Heart left ventricle (tissue), 16 donors: ENCODE results near the gene LPP. TPM values are rescaled to one million over a fixed set of nuclear protein-coding genes. Genes with fewer than 3 reads are reported as not detected.

Experiments used
- ATAC-seq, 4 donors: fragments of 200-7000 bp; cut with Tn5 transposase; one replicate each; pipeline ENCODE4 v1.9.1; 2020 to 2022; ENCODE audit warnings: moderate library complexity in 4 of 4, mild to moderate bottlenecking in 3 of 4, moderate number of reproducible peaks in 1 of 4
- DNase-seq, 5 donors: peaks; one replicate each; pipeline ENCODE4 v3.0.0-alpha.2; 2020
- H3K27ac ChIP-seq, 12 donors: fragments of 200-600 bp; sonication (generic) in 4 of 12; one replicate each; pipeline versions ENCODE4 v1.5.0 to v1.8.0; 2016 to 2022; ENCODE audit warnings: mild to moderate bottlenecking in 2 of 12
- H3K27me3 ChIP-seq, 9 donors: fragments of 200-600 bp; sonication (generic) in 2 of 9; one replicate each; pipeline versions ENCODE4 v1.5.1 to v1.8.0; 2016 to 2022; ENCODE audit warnings: mild to moderate bottlenecking in 3 of 9
- H3K36me3 ChIP-seq, 9 donors: fragments of 200-600 bp; sonication (generic) in 2 of 9; one replicate each; pipeline versions ENCODE4 v1.5.0 to v1.8.0; 2018 to 2022; ENCODE audit warnings: mild to moderate bottlenecking in 2 of 9
- H3K4me1 ChIP-seq, 12 donors: fragments of 200-600 bp; sonication (generic) in 4 of 12; one replicate each; pipeline versions ENCODE4 v1.5.0 to v1.8.0; 2016 to 2022; ENCODE audit warnings: mild to moderate bottlenecking in 3 of 12
- H3K4me3 ChIP-seq, 12 donors: fragments of 200-600 bp; sonication (generic) in 4 of 12; one replicate each; pipeline versions ENCODE4 v1.5.0 to v1.8.0; 2017 to 2022; ENCODE audit warnings: mild to moderate bottlenecking in 9 of 12, moderate library complexity in 4 of 12
- H3K9me3 ChIP-seq, 12 donors: fragments of 200-600 bp; sonication (generic) in 4 of 12; one replicate each; pipeline versions ENCODE4 v1.5.0 to v1.8.0; 2016 to 2022; ENCODE audit warnings: mild to moderate bottlenecking in 1 of 12
- POLR2A ChIP-seq, 2 donors: fragments of 450-650 bp; IDR thresholded peaks; one replicate each; pipeline ENCODE4 v1.6.1; 2017; ENCODE audit warnings: antibody characterized with exemption in 2 of 2, mild to moderate bottlenecking in 2 of 2, moderate library complexity in 2 of 2
- WGBS, 4 donors: extraction: QIAGEN DNeasy Blood & Tissue Kit in 2 of 4; methylation state at CpG; one replicate each; pipeline versions ENCODE4 v1.1.5 to v1.1.7; 2013 to 2018; 5-methylcytosine and 5-hydroxymethylcytosine counted together
- intact Hi-C, 10 donors: fragments of 100-400 bp; cut with DNase I; formaldehyde crosslinking; loops; one replicate each; pipeline versions ENCODE4 v1.11.1 to v1.14.2; 2022
- polyA plus RNA-seq, 2 donors: library from polyadenylated mRNA; stranded (reverse); fragments of 200-250 nt; gene quantifications; one replicate each; pipeline ENCODE4 v1.2.3, GENCODE V29; 2013
- total RNA-seq, 9 donors: library from RNA; depleted of rRNA in 2 of 9; stranded (reverse); fragments of >200 nt in 2 of 9; fragmentation: NEBNext Ultra II Directional in 3 of 9; extraction: Animal tissue kit (Norgen Biotek cat#: 25700) in 3 of 9; gene quantifications; one replicate each; pipeline versions ENCODE4 v1.1.0 to v1.2.4, GENCODE V29; 2016 to 2023
- TF ChIP-seq, protein P1 (sequence below), 12 donors: fragments of 200-600 bp; sonication (generic) in 4 of 12; IDR thresholded peaks; one replicate each; pipeline versions ENCODE4 v1.5.0 to v1.8.0; 2018 to 2022; ENCODE audit warnings: antibody characterized with exemption in 12 of 12, mild to moderate bottlenecking in 5 of 12
- donor health status: ischemic (EF 13 %, LVEDD 7.1; RV severe dilation, severe dysfunction).
- donor health status: healthy with polysubstance abuse.
- donor health status: DM: no; HTN: yes; CAD: no.
- donor health status: DM: no; HTN: no; CAD: no.
- donor health status: ischemic (EF 25% LVEDD 6.9; RV normal size, moderate dysfunction).
- donor health status: ischemic (EF 25% LVEDD 5.7; RV mildly dilated, moderate dysfunction).
- donor health status: healthy.
- donor health status: DM: yes; HTN: yes; CAD: no.
- donor health status: ischemic (EF 35%, LVEDD 5.7; RV mildly dilated, moderate dysfunction).
- donor health status: nonischemic (EF 11% LVEDD 7.7; RV severe dilation, severe dysfunction).
- donor health status: DM: yes; HTN: yes; CAD: no.
- donor health status: PGD.
- donor health status: ischemic (EF 29% LVEDD 5.4; RV normal size, mild dysfunction).
- donor health status: nonischemic (EF 23%, LVEDD 6.1; RV moderate dilation, normal function).

The LPP gene
- total and polyA plus RNA-seq, 11 donors: 9.2 to 178 (median 100) TPM

DNA sequence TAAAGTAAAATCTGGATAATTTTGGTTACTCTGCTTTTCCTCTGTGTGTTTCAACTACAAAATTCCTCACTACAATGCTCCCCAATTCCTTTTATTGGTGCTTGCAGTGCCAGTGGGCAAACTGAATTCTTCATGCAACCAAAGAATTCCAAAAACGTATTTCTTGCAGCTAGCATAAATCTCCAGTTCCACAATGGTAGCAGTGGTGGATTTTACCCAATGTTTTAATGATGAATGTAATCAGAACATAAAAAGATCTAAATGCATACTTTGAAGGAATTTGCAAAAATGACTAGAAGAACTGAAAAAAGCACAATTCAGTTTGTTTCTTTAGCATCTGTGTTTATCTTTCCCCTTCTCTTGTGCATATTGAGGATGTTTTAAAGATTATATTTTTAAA lies 658.2 kb downstream of the LPP start:
- intact Hi-C loops: no loop called here
- Histone ChIP-seq H3K27me3 (no peaks in the 10 kb centered on the region), H3K9me3 (peaks cover 0 to 19% (median 8%) of the 10 kb centered on the region in 12 donors), H3K27ac (no peak overlapping the region), H3K36me3 (no peaks in the 10 kb centered on the region), H3K4me1 (peaks cover 0 to 6% (median 0%) of the 10 kb centered on the region in 12 donors), H3K4me3 (no peak overlapping the region)
- ATAC-seq: no peak
- TF ChIP-seq, protein P1, sequence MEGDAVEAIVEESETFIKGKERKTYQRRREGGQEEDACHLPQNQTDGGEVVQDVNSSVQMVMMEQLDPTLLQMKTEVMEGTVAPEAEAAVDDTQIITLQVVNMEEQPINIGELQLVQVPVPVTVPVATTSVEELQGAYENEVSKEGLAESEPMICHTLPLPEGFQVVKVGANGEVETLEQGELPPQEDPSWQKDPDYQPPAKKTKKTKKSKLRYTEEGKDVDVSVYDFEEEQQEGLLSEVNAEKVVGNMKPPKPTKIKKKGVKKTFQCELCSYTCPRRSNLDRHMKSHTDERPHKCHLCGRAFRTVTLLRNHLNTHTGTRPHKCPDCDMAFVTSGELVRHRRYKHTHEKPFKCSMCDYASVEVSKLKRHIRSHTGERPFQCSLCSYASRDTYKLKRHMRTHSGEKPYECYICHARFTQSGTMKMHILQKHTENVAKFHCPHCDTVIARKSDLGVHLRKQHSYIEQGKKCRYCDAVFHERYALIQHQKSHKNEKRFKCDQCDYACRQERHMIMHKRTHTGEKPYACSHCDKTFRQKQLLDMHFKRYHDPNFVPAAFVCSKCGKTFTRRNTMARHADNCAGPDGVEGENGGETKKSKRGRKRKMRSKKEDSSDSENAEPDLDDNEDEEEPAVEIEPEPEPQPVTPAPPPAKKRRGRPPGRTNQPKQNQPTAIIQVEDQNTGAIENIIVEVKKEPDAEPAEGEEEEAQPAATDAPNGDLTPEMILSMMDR (IDR thresholded peaks at IDR 0.05): no peak
- TF ChIP-seq POLR2A (IDR thresholded peaks at IDR 0.05): no peak
- DNase-seq: no peak
- 91 to 96% (median 92%) methylated on average over 1 of the region's 1 CpG for WGBS, 4 donors

GRCh38 chr3:188814581-188814980 lies 660.6 kb downstream of the LPP start:
- no peak overlapping the region for H3K27ac ChIP-seq
- H3K36me3 ChIP-seq: no peaks in the 10 kb centered on the region
- TF ChIP-seq, protein P1 (IDR thresholded peaks at IDR 0.05): no peak
- no peak for TF ChIP-seq POLR2A (IDR thresholded peaks at IDR 0.05)
- intact Hi-C loops: no loop called here
- no peak overlapping the region for H3K4me3 ChIP-seq
- H3K4me1 ChIP-seq: peaks cover 0 to 23% (median 5%) of the 10 kb centered on the region in 12 donors
- WGBS, 4 donors: 93 to 100% (median 95%) methylated on average over 2 of the region's 2 CpGs
- no peak for ATAC-seq
- no peaks in the 10 kb centered on the region for H3K9me3 ChIP-seq
- no peaks in the 10 kb centered on the region for H3K27me3 ChIP-seq
- DNase-seq: no peak

DNA sequence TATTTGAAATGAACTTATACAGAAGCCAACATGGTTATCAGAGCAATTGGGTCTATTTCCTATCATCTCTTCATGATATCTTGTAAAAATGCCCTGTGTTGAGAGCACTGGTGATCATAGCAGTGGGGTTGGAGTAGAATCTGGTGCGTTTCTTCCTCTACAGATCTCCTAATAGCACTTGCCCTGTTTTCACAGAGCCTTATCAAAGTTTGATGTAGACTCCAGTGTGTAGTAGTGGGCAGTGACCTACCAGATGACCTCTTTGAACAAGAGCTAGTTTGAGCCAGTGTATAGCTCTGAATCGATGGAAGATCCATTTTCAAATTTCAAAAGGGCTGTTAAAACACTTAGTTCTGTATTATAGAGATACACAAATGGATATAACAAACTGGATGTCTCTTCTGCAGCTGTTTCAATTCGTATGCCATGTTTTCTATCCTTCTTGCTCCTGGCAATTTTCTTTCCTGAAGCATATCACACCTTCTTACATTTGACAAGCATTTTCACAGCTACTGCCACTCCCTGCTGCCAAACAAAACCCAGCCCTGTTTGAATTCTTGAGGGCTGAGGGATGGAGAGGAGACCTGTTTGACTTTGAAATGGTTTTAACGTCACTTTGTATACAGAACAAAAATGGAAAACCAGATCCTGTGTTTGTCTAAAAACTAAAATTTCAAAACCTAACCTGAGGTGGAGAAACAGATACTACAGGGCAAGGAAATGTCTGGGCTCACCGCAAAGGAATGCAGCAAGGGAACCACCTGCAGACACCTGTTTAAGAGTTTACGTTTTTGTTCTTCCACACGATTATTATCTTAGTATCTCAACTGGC lies 663.4 kb downstream of the LPP start:
- 63 to 71% (median 66%) methylated on average over 7 of the region's 7 CpGs for WGBS, 4 donors
- peaks cover 0 to 49% (median 8%) of the 10 kb centered on the region in 12 donors for H3K4me1 ChIP-seq

DNA sequence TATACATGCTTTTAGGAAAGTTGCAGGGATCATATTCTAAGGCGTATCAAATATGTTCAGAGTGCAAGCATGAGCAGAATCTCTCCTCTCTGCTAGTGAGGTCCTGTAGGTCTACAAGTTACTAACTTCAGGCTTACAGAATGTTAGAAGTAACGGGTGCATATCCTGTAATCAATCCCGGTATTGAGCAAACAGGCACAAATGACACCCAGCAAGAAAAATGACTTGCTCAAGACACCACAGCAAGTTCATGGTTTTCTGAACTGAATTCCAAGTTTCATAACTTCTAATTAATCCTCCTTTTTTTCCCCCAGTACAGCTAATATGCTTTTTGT lies 663.9 kb downstream of the LPP start:
- Histone ChIP-seq H3K4me3 (no peak overlapping the region), H3K27ac (no peak overlapping the region), H3K36me3 (no peaks in the 10 kb centered on the region), H3K27me3 (no peaks in the 10 kb centered on the region), H3K9me3 (no peaks in the 10 kb centered on the region), H3K4me1 (peaks cover 0 to 55% (median 9%) of the 10 kb centered on the region in 12 donors)
- 86 to 90% (median 89%) methylated on average over 3 of the region's 3 CpGs for WGBS, 4 donors
- intact Hi-C loops: no loop called here
- DNase-seq: no peak
- TF ChIP-seq POLR2A (IDR thresholded peaks at IDR 0.05): no peak
- TF ChIP-seq, protein P1 (IDR thresholded peaks at IDR 0.05): no peak
- no peak for ATAC-seq

More for the DNA sequence above, 663.4 kb downstream of the LPP start:
- H3K27ac ChIP-seq: no peak overlapping the region
- ATAC-seq (no peak), DNase-seq (no peak)
- no peaks in the 10 kb centered on the region for H3K27me3 ChIP-seq
- no peaks in the 10 kb centered on the region for H3K36me3 ChIP-seq
- H3K4me3 ChIP-seq: no peak overlapping the region
- TF ChIP-seq, protein P1 (IDR thresholded peaks at IDR 0.05): no peak
- TF ChIP-seq POLR2A (IDR thresholded peaks at IDR 0.05): no peak
- intact Hi-C loops: no loop called here
- H3K9me3 ChIP-seq: no peaks in the 10 kb centered on the region
